SK-N-MC (cell line): Measurements from ENCODE around the gene IL18.
A peak's percentile ranks its signal among the peaks of the same experiment; 100 is the strongest.
"Not testable (repeated sequence)": the region's sequence is repeated elsewhere in the genome, so short reads cannot be mapped to it uniquely, and the experiment has no call there.

ENCODE experiments used
- DNase-seq: peaks from one replicate; pipeline ENCODE4 v3.0.0-alpha.2; 2011; ENCODE audit warnings: low read depth, low spot score
- H3K27ac ChIP-seq: fragments of 200-600 bp; sonication (generic); 2 replicates; pipeline ENCODE4 v1.5.1; 2016; ENCODE audit warnings: mixed run types
- H3K36me3 ChIP-seq: fragments of 200-600 bp; sonication (generic); 2 replicates; pipeline ENCODE4 v1.6.1; 2017; ENCODE audit warnings: antibody characterized with exemption, low read length, mixed read lengths; ENCODE audit not compliant: insufficient read depth
- H3K4me3 ChIP-seq: fragments of 200-600 bp; sonication (generic); 2 replicates; pipeline ENCODE4 v1.5.1; 2016
- H3K9ac ChIP-seq: fragments of 200-600 bp; sonication (generic); 2 replicates; pipeline ENCODE4 v1.8.0; 2017; ENCODE audit warnings: mixed run types, mixed read lengths; ENCODE audit not compliant: insufficient read length
- H3K9me3 ChIP-seq: fragments of 200-600 bp; sonication (generic); 2 replicates; pipeline ENCODE4 v1.6.1; 2017; ENCODE audit warnings: low read depth, mild to moderate bottlenecking, antibody characterized with exemption, low read length, moderate library complexity, mixed read lengths
- EZH2 ChIP-seq: fragments of 200-600 bp; sonication (generic); IDR thresholded peaks from one replicate; pipeline ENCODE4 v1.6.1; 2017; ENCODE audit warnings: antibody characterized with exemption
- FOXP2 ChIP-seq: optimal IDR thresholded peaks from 2 replicates; pipeline ENCODE3; 2011; ENCODE audit warnings: mild to moderate bottlenecking, moderate library complexity; ENCODE audit not compliant: insufficient read depth; ENCODE audit errors: extremely low read length, control extremely low read depth
- POLR2AphosphoS5 ChIP-seq: IDR thresholded peaks from 2 replicates; pipeline ENCODE4 v1.6.1; 2012; ENCODE audit warnings: mild to moderate bottlenecking, low read depth, low read length, borderline replicate concordance

Gene IL18

DNA sequence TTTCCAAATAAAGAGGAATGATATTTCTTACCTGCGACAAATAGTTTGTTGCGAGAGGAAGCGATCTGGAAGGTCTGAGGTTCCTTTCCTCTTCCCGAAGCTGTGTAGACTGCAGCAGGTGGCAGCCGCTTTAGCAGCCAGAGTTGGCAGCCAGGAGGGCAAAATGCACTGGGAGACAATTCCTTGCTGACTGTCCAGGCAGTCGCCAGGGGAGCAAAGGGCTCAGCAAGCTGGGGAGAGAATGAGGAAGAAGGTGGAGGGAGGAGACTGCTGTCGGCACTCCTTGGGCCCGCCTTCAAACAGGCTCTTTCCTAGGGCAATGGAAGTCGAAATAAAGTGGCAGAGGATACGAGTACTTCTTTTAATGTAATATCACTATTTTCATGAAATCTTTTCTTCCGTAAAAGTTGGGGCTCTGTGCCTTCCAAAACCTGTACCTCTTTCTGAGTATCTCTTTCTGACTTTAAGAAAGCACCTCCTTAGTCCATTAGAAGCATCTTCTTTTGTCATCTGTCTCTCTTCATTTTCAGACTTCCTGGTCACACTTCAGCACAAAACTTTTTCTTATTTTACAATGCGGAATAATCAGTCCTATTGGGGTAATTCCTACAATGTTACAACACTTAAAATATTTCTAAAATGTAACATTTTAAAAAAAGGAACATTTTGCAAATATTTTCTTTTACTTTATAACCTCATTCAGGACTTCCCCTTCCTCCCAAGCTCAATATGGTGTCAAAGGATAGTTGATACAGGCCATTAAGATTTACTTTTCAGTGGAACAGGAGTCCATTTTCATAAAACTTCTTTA is at the start of gene IL18:
Gene IL18, minus strand, starts transcription at position 220 of the 811 bp plus-strand sequence. CDS start 9,041 bp downstream, outside the sequence.
- no peaks in the 10 kb centered on the region for H3K36me3 ChIP-seq
- no peak within 1 kb of the TSS for H3K27ac ChIP-seq
- DNase-seq: no peak
- H3K9me3 ChIP-seq: no peaks in the 10 kb centered on the region
- no peak within 1 kb of the TSS for H3K4me3 ChIP-seq
- TF ChIP-seq FOXP2 (no peak), POLR2AphosphoS5 (no peak), EZH2 (no peak)
- no peak within 1 kb of the TSS for H3K9ac ChIP-seq

DNA sequence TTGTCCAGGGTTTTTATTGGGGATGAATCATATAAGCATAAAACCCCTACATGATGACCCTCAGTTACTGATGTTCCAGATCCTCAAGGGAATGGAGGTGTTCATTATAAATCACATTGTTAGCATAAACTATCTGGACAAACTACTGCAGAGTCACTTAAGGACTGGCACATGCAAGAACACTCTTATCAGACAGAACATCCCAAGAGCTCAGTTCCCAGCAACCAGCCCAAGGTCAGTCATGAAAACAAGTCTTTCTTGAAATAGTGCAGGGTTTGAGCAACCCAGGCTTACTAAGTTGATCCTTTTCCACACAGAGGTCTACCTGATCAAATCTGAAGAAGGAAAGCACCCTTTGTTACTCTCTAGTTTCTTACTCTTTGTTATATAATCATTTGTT is 48.8 kb upstream of the IL18 start:
- H3K9me3 ChIP-seq: no peaks in the 10 kb centered on the region
- H3K4me3 ChIP-seq: no peak overlapping the region
- DNase-seq: no peak
- H3K27ac ChIP-seq: no peak overlapping the region
- H3K36me3 ChIP-seq: no peaks in the 10 kb centered on the region
- no peak overlapping the region for H3K9ac ChIP-seq
- no peak for TF ChIP-seq EZH2
- no peak for TF ChIP-seq POLR2AphosphoS5
- no peak for TF ChIP-seq FOXP2

DNA sequence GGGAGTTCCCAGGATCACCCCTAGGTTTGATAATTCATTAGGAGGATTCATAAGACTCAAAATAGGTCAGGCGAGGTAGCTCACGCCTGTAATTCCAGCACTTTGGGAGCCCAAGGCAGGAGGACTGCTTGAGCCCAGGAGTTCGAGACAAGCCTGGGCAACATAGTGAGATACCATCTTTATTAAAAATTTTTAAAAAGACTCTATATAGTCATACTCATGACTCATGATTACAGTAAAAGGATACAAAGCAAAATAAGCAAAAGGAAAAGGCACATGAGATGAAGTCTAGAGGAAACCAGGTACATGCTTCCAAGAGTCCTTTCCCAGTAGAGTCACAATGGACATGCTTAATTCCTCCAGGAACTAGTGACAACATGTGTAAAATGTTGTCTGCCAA is 48.4 kb upstream of the IL18 start:
- TF ChIP-seq FOXP2 (no peak), EZH2 (no peak), POLR2AphosphoS5 (no peak)
- no peak overlapping the region for H3K27ac ChIP-seq

GRCh38 chr11:112211536-112211935 is 47.6 kb upstream of the IL18 start:
- H3K9ac ChIP-seq: no peak overlapping the region
- H3K27ac ChIP-seq: no peak overlapping the region
- no peaks in the 10 kb centered on the region for H3K36me3 ChIP-seq
- no peak for DNase-seq
- H3K9me3 ChIP-seq: no peaks in the 10 kb centered on the region
- no peak for TF ChIP-seq POLR2AphosphoS5
- no peak for TF ChIP-seq EZH2
- TF ChIP-seq FOXP2: no peak
- no peak overlapping the region for H3K4me3 ChIP-seq

More for the DNA sequence above, 48.4 kb upstream of the IL18 start:
- no peak overlapping the region for H3K9ac ChIP-seq
- no peak overlapping the region for H3K4me3 ChIP-seq
- H3K9me3 ChIP-seq: no peaks in the 10 kb centered on the region
- DNase-seq: no peak
- no peaks in the 10 kb centered on the region for H3K36me3 ChIP-seq

DNA sequence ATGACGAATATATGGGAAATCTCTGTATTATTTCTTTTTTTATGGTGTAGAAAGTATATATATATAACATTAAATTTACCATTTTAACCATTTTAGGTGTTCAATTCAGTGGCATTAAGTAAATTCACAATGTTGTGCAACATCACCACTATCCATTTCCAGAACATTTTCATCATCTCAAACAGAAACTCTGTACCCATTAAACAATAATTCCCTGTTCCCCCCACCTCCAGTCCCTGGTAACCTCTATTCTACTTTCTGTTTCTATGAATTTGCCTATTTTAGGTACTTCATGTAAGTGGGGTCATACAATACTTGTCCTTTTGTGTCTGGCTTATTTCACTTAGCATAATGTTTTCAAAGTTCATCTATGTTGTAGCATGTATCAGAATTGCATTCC is 47.0 kb upstream of the IL18 start:
- no peak for TF ChIP-seq EZH2
- TF ChIP-seq POLR2AphosphoS5: no peak
- TF ChIP-seq FOXP2: no peak
- no peak for DNase-seq
- no peak overlapping the region for H3K27ac ChIP-seq
- H3K4me3 ChIP-seq: no peak overlapping the region
- H3K9me3 ChIP-seq: no peaks in the 10 kb centered on the region
- H3K9ac ChIP-seq: no peak overlapping the region
- H3K36me3 ChIP-seq: no peaks in the 10 kb centered on the region

GRCh38 chr11:112206071-112206470 is 42.2 kb upstream of the IL18 start:
- H3K36me3 ChIP-seq: no peaks in the 10 kb centered on the region
- no peak overlapping the region for H3K27ac ChIP-seq
- no peak overlapping the region for H3K4me3 ChIP-seq
- no peaks in the 10 kb centered on the region for H3K9me3 ChIP-seq
- H3K9ac ChIP-seq: no peak overlapping the region
- DNase-seq: no peak
- no peak for TF ChIP-seq FOXP2
- TF ChIP-seq POLR2AphosphoS5: no peak
- TF ChIP-seq EZH2: no peak

DNA sequence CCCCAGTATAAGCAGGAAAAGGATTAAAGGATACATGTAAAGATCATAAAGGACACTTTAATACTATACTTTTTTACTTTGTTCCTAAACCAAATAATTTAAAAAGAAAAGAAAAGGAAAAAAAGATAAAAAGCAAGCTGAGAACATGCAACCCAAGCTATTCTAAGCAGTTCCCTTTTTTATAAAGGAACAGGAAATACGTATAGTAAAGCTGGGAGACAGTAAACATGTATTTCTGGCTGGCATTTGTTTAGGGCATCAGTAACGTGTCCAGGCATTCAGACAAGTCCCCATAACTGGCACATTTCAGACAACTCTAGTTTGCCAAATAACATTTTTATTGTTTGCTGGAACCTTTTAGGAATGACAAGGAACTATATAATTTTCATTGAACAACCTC is 36.4 kb upstream of the IL18 start:
- Histone ChIP-seq H3K9ac (no peak overlapping the region), H3K36me3 (no peaks in the 10 kb centered on the region), H3K4me3 (no peak overlapping the region), H3K9me3 (no peaks in the 10 kb centered on the region), H3K27ac (no peak overlapping the region)
- DNase-seq: no peak
- TF ChIP-seq EZH2 (no peak), POLR2AphosphoS5 (no peak), FOXP2 (no peak)

GRCh38 chr11:112199101-112199500 is 35.2 kb upstream of the IL18 start:
- not testable (repeated sequence) for H3K9me3 ChIP-seq, H3K9ac ChIP-seq, H3K27ac ChIP-seq, H3K4me3 ChIP-seq, H3K36me3 ChIP-seq, DNase-seq

DNA sequence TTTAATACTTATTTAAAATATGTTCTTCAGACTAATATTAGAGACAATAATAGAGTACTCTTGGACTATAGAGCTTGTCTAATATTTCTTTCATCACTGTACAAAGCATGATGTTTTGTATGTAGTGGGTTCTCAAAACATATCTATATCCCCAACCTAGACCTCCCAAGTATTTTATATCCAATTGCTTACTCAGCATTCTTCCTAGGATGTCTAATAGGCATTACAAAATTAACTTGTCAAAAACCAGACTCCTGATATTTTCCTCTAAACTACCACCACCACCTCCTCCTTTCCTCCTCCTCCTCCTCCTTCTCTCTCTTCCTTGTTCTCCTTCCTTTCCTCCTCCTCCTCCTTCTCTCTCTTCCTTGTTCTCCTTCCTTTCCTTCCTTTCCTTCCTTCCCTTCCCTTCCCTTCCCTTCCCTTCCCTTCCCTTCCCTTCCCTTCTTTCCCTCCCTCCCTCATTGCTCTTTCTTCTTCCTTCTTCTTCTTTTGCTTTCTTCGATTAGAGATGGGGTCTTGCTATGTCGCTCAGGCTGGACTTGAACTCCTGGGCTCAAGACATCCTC is 32.7 kb upstream of the IL18 start:
- no peaks in the 10 kb centered on the region for H3K9me3 ChIP-seq
- no peak for DNase-seq
- TF ChIP-seq POLR2AphosphoS5: no peak
- TF ChIP-seq FOXP2: no peak
- TF ChIP-seq EZH2: no peak
- no peaks in the 10 kb centered on the region for H3K36me3 ChIP-seq
- peak overlapping the region; percentile 22; the same call in 1 of the 2 replicates for H3K27ac ChIP-seq
- H3K9ac ChIP-seq: no peak overlapping the region
- H3K4me3 ChIP-seq: no peak overlapping the region
